Spinal cord (tissue), 10 donors: Measurements from ENCODE around the gene KIAA1755. TPM values are rescaled to one million over a fixed set of nuclear protein-coding genes. Genes with fewer than 3 reads are reported as not detected.

Experiments
- DNase-seq, 6 donors: peaks; one replicate each; pipeline versions ENCODE4 v3.0.0 to v3.0.0-alpha.2; 2013 to 2015; ENCODE audit warnings: low spot score in 6 of 6, low read depth in 4 of 6
- H3K27ac ChIP-seq: one replicate; pipeline ENCODE4 v1.5.1; 2013; ENCODE audit warnings: low read depth, low read length, control low read depth
- H3K27me3 ChIP-seq: one replicate; pipeline ENCODE4 v1.6.1; 2013; ENCODE audit warnings: low read length; ENCODE audit not compliant: control insufficient read depth, insufficient read depth
- H3K36me3 ChIP-seq: one replicate; pipeline ENCODE4 v1.6.1; 2013; ENCODE audit warnings: low read length; ENCODE audit not compliant: control insufficient read depth, insufficient read depth
- H3K4me1 ChIP-seq: one replicate; pipeline ENCODE4 v1.6.1; 2013; ENCODE audit warnings: low read length; ENCODE audit not compliant: control insufficient read depth, insufficient read depth
- H3K4me3 ChIP-seq: one replicate; pipeline ENCODE4 v1.5.1; 2013; ENCODE audit warnings: low read depth, low read length, control low read depth
- H3K9me3 ChIP-seq: one replicate; pipeline ENCODE4 v1.6.1; 2013; ENCODE audit warnings: low read length; ENCODE audit not compliant: control insufficient read depth, insufficient read depth
- WGBS: methylation state at CpG from one replicate; pipeline ENCODE4 v1.1.5; 2013; ENCODE audit warnings: missing lambda C conversion rate; ENCODE audit not compliant: insufficient coverage; 5-methylcytosine and 5-hydroxymethylcytosine counted together
- polyA plus RNA-seq, 2 donors: library from polyadenylated mRNA; unstranded; fragments of 120-200 nt; gene quantifications; one replicate each; pipeline ENCODE4 v1.2.1, GENCODE V29; 2013; ENCODE audit not compliant: insufficient read length in 2 of 2
- total RNA-seq, 2 donors: library from RNA; depleted of rRNA in 1 of 2; stranded (reverse); fragments of 120-200 nt in 1 of 2; fragments of >200 nt in 1 of 2; gene quantifications; one replicate each; pipeline versions ENCODE4 v1.2.3 to v1.2.4, GENCODE V29; 2013 to 2014
- donor health status: healthy.

Gene KIAA1755
- total and polyA plus RNA-seq, 4 donors, result 20.8 to 51.5 (median 33.6) TPM

GRCh38 chr20:38269040-38269439, 8.5 kb upstream of the KIAA1755 start:
- H3K27me3 ChIP-seq, result no peaks in the 10 kb centered on the region
- DNase-seq, result no peak
- 80% methylated on average over 1 of the region's 3 CpGs for WGBS
- H3K4me3 ChIP-seq, result no peak overlapping the region
- no peaks in the 10 kb centered on the region for H3K9me3 ChIP-seq
- no peaks in the 10 kb centered on the region for H3K36me3 ChIP-seq
- peaks cover 14% of the 10 kb centered on the region for H3K4me1 ChIP-seq
- no peak overlapping the region for H3K27ac ChIP-seq

GRCh38 chr20:38267901-38268514, 7.5 kb upstream of the KIAA1755 start:
- Histone ChIP-seq H3K4me1 (peaks cover 14% of the 10 kb centered on the region), H3K27me3 (no peaks in the 10 kb centered on the region), H3K9me3 (no peaks in the 10 kb centered on the region), H3K4me3 (no peak overlapping the region), H3K36me3 (no peaks in the 10 kb centered on the region), H3K27ac (peak overlapping the region; percentile 16)
- DNase-seq, result no peak
- WGBS, result 83% methylated on average over 4 of the region's 5 CpGs

- Histone ChIP-seq H3K4me1 (peaks cover 12% of the 10 kb centered on the region), H3K4me3 (no peak overlapping the region), H3K27ac (no peak overlapping the region), H3K27me3 (no peaks in the 10 kb centered on the region), H3K9me3 (no peaks in the 10 kb centered on the region), H3K36me3 (no peaks in the 10 kb centered on the region)
- WGBS, result no CpG with 5 or more reads among the region's 2 CpGs
- no peak for DNase-seq
These were observed 6.8 kb upstream of the KIAA1755 start for GRCh38 chr20:38267296-38267695.

GRCh38 chr20:38266426-38266825, 5.9 kb upstream of the KIAA1755 start:
- H3K4me3 ChIP-seq, result no peak overlapping the region
- no peaks in the 10 kb centered on the region for H3K27me3 ChIP-seq
- H3K4me1 ChIP-seq, result peaks cover 10% of the 10 kb centered on the region
- WGBS, result no CpG with 5 or more reads among the region's 2 CpGs
- no peak overlapping the region for H3K27ac ChIP-seq
- no peak for DNase-seq
- no peaks in the 10 kb centered on the region for H3K36me3 ChIP-seq
- no peaks in the 10 kb centered on the region for H3K9me3 ChIP-seq

- 24% methylated on average over 3 of the region's 6 CpGs for WGBS
- Histone ChIP-seq H3K27me3 (no peaks in the 10 kb centered on the region), H3K36me3 (no peaks in the 10 kb centered on the region), H3K4me3 (no peak overlapping the region), H3K4me1 (peaks cover 18% of the 10 kb centered on the region), H3K9me3 (no peaks in the 10 kb centered on the region), H3K27ac (no peak overlapping the region)
- DNase-seq, result peak in 1 of 6 donors; percentile 85
These were observed 2.4 kb upstream of the KIAA1755 start for GRCh38 chr20:38262931-38263330.

- Histone ChIP-seq H3K27ac (peak overlapping the region; percentile 76), H3K27me3 (no peaks in the 10 kb centered on the region), H3K4me3 (peak overlapping the region; percentile 31), H3K36me3 (no peaks in the 10 kb centered on the region), H3K4me1 (peaks cover 23% of the 10 kb centered on the region), H3K9me3 (no peaks in the 10 kb centered on the region)
- WGBS, result 100% methylated on average over 2 of the region's 8 CpGs
- no peak for DNase-seq
These were observed 487 bp upstream of the KIAA1755 start for GRCh38 chr20:38261054-38261390.

GRCh38 chr20:38260025-38260377, 534 bp downstream of the KIAA1755 start:
- Histone ChIP-seq H3K27me3 (no peaks in the 10 kb centered on the region), H3K9me3 (no peaks in the 10 kb centered on the region), H3K4me3 (peak overlapping the region; percentile 54), H3K36me3 (no peaks in the 10 kb centered on the region), H3K4me1 (peaks cover 23% of the 10 kb centered on the region), H3K27ac (peak overlapping the region; percentile 92)
- 18% methylated on average over 3 of the region's 5 CpGs for WGBS
- DNase-seq, result peak in 1 of 6 donors; percentile 65

- WGBS, result 91% methylated on average over 7 of the region's 7 CpGs
- Histone ChIP-seq H3K4me3 (peak overlapping the region; percentile 54), H3K27ac (peak overlapping the region; percentile 21), H3K4me1 (peaks cover 25% of the 10 kb centered on the region), H3K27me3 (no peaks in the 10 kb centered on the region), H3K36me3 (no peaks in the 10 kb centered on the region), H3K9me3 (no peaks in the 10 kb centered on the region)
- no peak for DNase-seq
These were observed 1.9 kb downstream of the KIAA1755 start for GRCh38 chr20:38258545-38259215.

GRCh38 chr20:38256966-38257365, 3.6 kb downstream of the KIAA1755 start:
- Histone ChIP-seq H3K4me1 (peaks cover 41% of the 10 kb centered on the region), H3K36me3 (no peaks in the 10 kb centered on the region), H3K27me3 (no peaks in the 10 kb centered on the region), H3K4me3 (no peak overlapping the region), H3K9me3 (no peaks in the 10 kb centered on the region), H3K27ac (no peak overlapping the region)
- DNase-seq, result no peak
- WGBS, result 80% methylated on average over 1 of the region's 2 CpGs

- 88% methylated on average over 4 of the region's 4 CpGs for WGBS
- H3K27me3 ChIP-seq, result no peaks in the 10 kb centered on the region
- no peak for DNase-seq
- no peaks in the 10 kb centered on the region for H3K36me3 ChIP-seq
- no peaks in the 10 kb centered on the region for H3K9me3 ChIP-seq
- H3K4me3 ChIP-seq, result no peak overlapping the region
- H3K27ac ChIP-seq, result peak overlapping the region; percentile 70
- peaks cover 39% of the 10 kb centered on the region for H3K4me1 ChIP-seq
These were observed 4.5 kb downstream of the KIAA1755 start for GRCh38 chr20:38256021-38256420.
